ENCODE results near the gene MYBPC1. TPM values are rescaled to one million over a fixed set of nuclear protein-coding genes. Genes with fewer than 3 reads are reported as not detected.

The MYBPC1 gene
- total and polyA plus RNA-seq, 2 donors (not counting 1 experiment from before 2014, with no cell fraction given): not detected

GRCh38 chr12:101570047-101570446 is 24.7 kb upstream of the MYBPC1 start:
- Histone ChIP-seq H3K79me2 (ENCODE audit: control insufficient read depth, insufficient read depth, low read length) (no peaks in the 10 kb centered on the region), H3K4me3 (ENCODE audit: control extremely low read depth in 1 of 5, extremely low read depth in 1 of 5, insufficient read depth in 1 of 5, low read depth in 2 of 5, low read length in 4 of 5) (peak overlapping the region in 1 of 5 experiments; percentile 22), H3K27me3 (replicated peaks in 1 of 4; ENCODE audit: control extremely low read depth in 1 of 4, control insufficient read depth in 3 of 4, insufficient read depth in 4 of 4, low read length in 3 of 4) (peaks cover 0 to 3% (median 0%) of the 10 kb centered on the region in 4 experiments), H2AFZ (ENCODE audit: insufficient read depth, low read depth, low read length, poor library complexity, severe bottlenecking) (peak overlapping the region; percentile 65), H3K36me3 (replicated peaks in 1 of 2; ENCODE audit: control extremely low read depth in 1 of 2, control insufficient read depth in 1 of 2, extremely low read depth in 1 of 2, insufficient read depth in 2 of 2, low read length in 1 of 2) (no peaks in the 10 kb centered on the region), H3K4me1 (ENCODE audit: control insufficient read depth in 2 of 2, insufficient read depth in 2 of 2, low read length in 2 of 2) (peaks cover 4 to 7% of the 10 kb centered on the region in 2 donors), H3K4me2 (replicated peaks; ENCODE audit: low read depth, low read length, poor library complexity, severe bottlenecking) (peak overlapping the region; percentile 61), H3K9ac (ENCODE audit: low read length) (no peak overlapping the region), H3K27ac (ENCODE audit: low read length in 2 of 2) (no peak overlapping the region), H4K20me1 (ENCODE audit: control insufficient read depth, insufficient read depth, low read length, poor library complexity, severe bottlenecking) (no peaks in the 10 kb centered on the region), H3K9me3 (ENCODE audit: control extremely low read depth in 1 of 3, control insufficient read depth in 2 of 3, insufficient read depth in 1 of 3, low read length in 2 of 3) (no peaks in the 10 kb centered on the region)
- no peak overlapping the region for H3K27ac Mint-ChIP-seq
- H3K4me3 Mint-ChIP-seq: peak overlapping the region; percentile 20
- peak; percentile 33 for ATAC-seq (ENCODE audit: low read depth)
- intact Hi-C loops (cut with micrococcal nuclease): loop anchor here (1.0 to 5.0 kb wide), 4 partner anchors 127 to 269 kb away; partner anchors contain the start of genes CHPT1 and GNPTAB
- TF ChIP-seq CTCF (IDR thresholded peaks at IDR 0.05): peak; percentile 59
- no peak for TF ChIP-seq EZH2 (IDR thresholded peaks at IDR 0.05; ENCODE audit: borderline replicate concordance, insufficient read depth, low read depth, low read length, poor library complexity, severe bottlenecking)
- ChIA-PET POLR2A (no interaction called here), CTCF (interaction anchor here (1.0 to 3.6 kb wide), 5 partner anchors 128 to 261 kb away, joined by 3 to 22 read pairs (median 4); partner anchors contain the start of genes CHPT1 and GNPTAB)
- peaks cover 3% of the 10 kb centered on the region for H3K27me3 Mint-ChIP-seq
- H3K9me3 Mint-ChIP-seq (ENCODE audit: insufficient read depth): no peaks in the 10 kb centered on the region
- H3K4me1 Mint-ChIP-seq: peaks cover 4% of the 10 kb centered on the region
- DNase-seq: peak; percentile 53
- WGBS (ENCODE audit: insufficient coverage): no CpG with 5 or more reads among the region's 2 CpGs

GRCh38 chr12:101571105-101571504 is 23.7 kb upstream of the MYBPC1 start:
- intact Hi-C loops (cut with micrococcal nuclease): loop anchor here (2.0 to 5.0 kb wide), 2 partner anchors 126 to 260 kb away; partner anchors contain the start of genes CHPT1 and GNPTAB
- H2AFZ ChIP-seq (ENCODE audit: insufficient read depth, low read depth, low read length, poor library complexity, severe bottlenecking): no peak overlapping the region
- no peaks in the 10 kb centered on the region for H3K9me3 ChIP-seq (ENCODE audit: control extremely low read depth in 1 of 3, control insufficient read depth in 2 of 3, insufficient read depth in 1 of 3, low read length in 2 of 3)
- H3K4me1 Mint-ChIP-seq: peaks cover 4% of the 10 kb centered on the region
- no peaks in the 10 kb centered on the region for H4K20me1 ChIP-seq (ENCODE audit: control insufficient read depth, insufficient read depth, low read length, poor library complexity, severe bottlenecking)
- no peak overlapping the region for H3K4me3 ChIP-seq (ENCODE audit: control extremely low read depth in 1 of 5, extremely low read depth in 1 of 5, insufficient read depth in 1 of 5, low read depth in 2 of 5, low read length in 4 of 5)
- no peak overlapping the region for H3K9ac ChIP-seq (ENCODE audit: low read length)
- peaks cover 0 to 3% (median 0%) of the 10 kb centered on the region in 4 experiments for H3K27me3 ChIP-seq (replicated peaks in 1 of 4; ENCODE audit: control extremely low read depth in 1 of 4, control insufficient read depth in 3 of 4, insufficient read depth in 4 of 4, low read length in 3 of 4)
- ATAC-seq (ENCODE audit: low read depth) (no peak), DNase-seq (no peak)
- H3K27ac ChIP-seq (ENCODE audit: low read length in 2 of 2): no peak overlapping the region
- H3K4me1 ChIP-seq (ENCODE audit: control insufficient read depth in 2 of 2, insufficient read depth in 2 of 2, low read length in 2 of 2): peaks cover 4 to 7% of the 10 kb centered on the region in 2 donors
- CTCF ChIA-PET: interaction anchor here (0.6 to 2.6 kb wide), 16 partner anchors 9 to 268 kb away, joined by 3 to 26 read pairs (median 4); partner anchors contain the start of genes CHPT1 and GNPTAB
- no peaks in the 10 kb centered on the region for H3K79me2 ChIP-seq (ENCODE audit: control insufficient read depth, insufficient read depth, low read length)
- H3K27me3 Mint-ChIP-seq: peaks cover under 1% of the 10 kb centered on the region
- H3K27ac Mint-ChIP-seq: no peak overlapping the region
- no CpG with 5 or more reads among the region's 4 CpGs for whole genome bisulfite sequencing (ENCODE audit: insufficient coverage)
- no peaks in the 10 kb centered on the region for H3K36me3 ChIP-seq (replicated peaks in 1 of 2; ENCODE audit: control extremely low read depth in 1 of 2, control insufficient read depth in 1 of 2, extremely low read depth in 1 of 2, insufficient read depth in 2 of 2, low read length in 1 of 2)
- no peak for TF ChIP-seq EZH2 (IDR thresholded peaks at IDR 0.05; ENCODE audit: borderline replicate concordance, insufficient read depth, low read depth, low read length, poor library complexity, severe bottlenecking)
- TF ChIP-seq CTCF (IDR thresholded peaks at IDR 0.05): no peak
- H3K4me2 ChIP-seq (replicated peaks; ENCODE audit: low read depth, low read length, poor library complexity, severe bottlenecking): no peak overlapping the region
- H3K9me3 Mint-ChIP-seq (ENCODE audit: insufficient read depth): no peaks in the 10 kb centered on the region
- no peak overlapping the region for H3K4me3 Mint-ChIP-seq
- POLR2A ChIA-PET: no interaction called here
